Gastrocnemius medialis (tissue), 4 donors: Measurements from ENCODE around the gene RGMA.

Experiments
- CTCF ChIP-seq, 5 experiments: fragments of 450-650 bp in 3 of 5; fragments of 200-600 bp in 2 of 5; sonication (generic) in 2 of 5; IDR thresholded peaks in 4 of 5; conservative IDR thresholded peaks in 1 of 5; 1 replicate in 4 of 5; 2 replicates in 1 of 5; pipeline ENCODE4 v1.5.1; 2016 to 2019; ENCODE audit warnings: antibody characterized with exemption in 5 of 5, mild to moderate bottlenecking in 3 of 5, moderate library complexity in 3 of 5
- POLR2A ChIP-seq, 2 donors: fragments of 450-650 bp; IDR thresholded peaks; one replicate each; pipeline ENCODE4 v1.6.1; 2017; ENCODE audit warnings: antibody characterized with exemption in 2 of 2, mild to moderate bottlenecking in 2 of 2, moderate library complexity in 2 of 2

GRCh38 chr15:93089727-93090305 lies 805 bp upstream of the RGMA start:
- TF ChIP-seq POLR2A (IDR thresholded peaks at IDR 0.05) (peak; percentile 25 to 41), CTCF (IDR thresholded peaks at IDR 0.05 in 4 of 5, conservative IDR thresholded peaks at IDR 0.05 in 1 of 5) (no peak)
